Panc1 (cell line): Measurements from ENCODE around the gene FAAP20.

Source experiments
- CTCF ChIP-seq: fragments of 450-650 bp; IDR thresholded peaks from 2 replicates; pipeline ENCODE4 v1.5.1; 2017; ENCODE audit warnings: mild to moderate bottlenecking
- SIN3A ChIP-seq: IDR thresholded peaks from 2 replicates; pipeline ENCODE4 v1.6.1; 2012; ENCODE audit warnings: low read depth, mild to moderate bottlenecking, low read length, moderate library complexity, borderline replicate concordance; ENCODE audit not compliant: insufficient read depth

GRCh38 chr1:2212274-2212531 lies 17.6 kb upstream of the FAAP20 start:
- no peak for TF ChIP-seq CTCF
- TF ChIP-seq SIN3A: no peak
